Right lobe of liver (tissue), 4 donors: Measurements from ENCODE around the gene CCDC85C.

ENCODE experiments used
- POLR2A ChIP-seq: fragments of 450-650 bp; IDR thresholded peaks from one replicate; pipeline ENCODE4 v1.6.1; 2017; ENCODE audit warnings: antibody characterized with exemption, mild to moderate bottlenecking
- TF ChIP-seq, protein P1 (sequence below), 4 donors: fragments of 200-600 bp in 3 of 4; fragments of 450-650 bp in 1 of 4; IDR thresholded peaks; one replicate each; pipeline versions ENCODE4 v1.5.1 to v1.8.0; 2016 to 2022; ENCODE audit warnings: antibody characterized with exemption in 4 of 4, mild to moderate bottlenecking in 2 of 4
- donor health status: DM: no; HTN: no; CAD: no.
- donor health status: DM: no; HTN: no; CAD: no.
- donor health status: DM: no; HTN: yes; CAD: no.

- TF ChIP-seq, protein P1, sequence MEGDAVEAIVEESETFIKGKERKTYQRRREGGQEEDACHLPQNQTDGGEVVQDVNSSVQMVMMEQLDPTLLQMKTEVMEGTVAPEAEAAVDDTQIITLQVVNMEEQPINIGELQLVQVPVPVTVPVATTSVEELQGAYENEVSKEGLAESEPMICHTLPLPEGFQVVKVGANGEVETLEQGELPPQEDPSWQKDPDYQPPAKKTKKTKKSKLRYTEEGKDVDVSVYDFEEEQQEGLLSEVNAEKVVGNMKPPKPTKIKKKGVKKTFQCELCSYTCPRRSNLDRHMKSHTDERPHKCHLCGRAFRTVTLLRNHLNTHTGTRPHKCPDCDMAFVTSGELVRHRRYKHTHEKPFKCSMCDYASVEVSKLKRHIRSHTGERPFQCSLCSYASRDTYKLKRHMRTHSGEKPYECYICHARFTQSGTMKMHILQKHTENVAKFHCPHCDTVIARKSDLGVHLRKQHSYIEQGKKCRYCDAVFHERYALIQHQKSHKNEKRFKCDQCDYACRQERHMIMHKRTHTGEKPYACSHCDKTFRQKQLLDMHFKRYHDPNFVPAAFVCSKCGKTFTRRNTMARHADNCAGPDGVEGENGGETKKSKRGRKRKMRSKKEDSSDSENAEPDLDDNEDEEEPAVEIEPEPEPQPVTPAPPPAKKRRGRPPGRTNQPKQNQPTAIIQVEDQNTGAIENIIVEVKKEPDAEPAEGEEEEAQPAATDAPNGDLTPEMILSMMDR (IDR thresholded peaks at IDR 0.05), result no peak
- no peak for TF ChIP-seq POLR2A
These were observed 60.6 kb downstream of the CCDC85C start for GRCh38 chr14:99543370-99543769.
